ENCODE data around the gene SEC14L1.

Gene SEC14L1

GRCh38 chr17:77200711-77201110, 59.9 kb downstream of the SEC14L1 start:
- no peak for DNase-seq

GRCh38 chr17:77203436-77203835, 62.7 kb downstream of the SEC14L1 start:
- no peak for DNase-seq

GRCh38 chr17:77203846-77204245, 63.1 kb downstream of the SEC14L1 start:
- no peak for DNase-seq

GRCh38 chr17:77204536-77204935, 63.8 kb downstream of the SEC14L1 start:
- DNase-seq, result no peak

GRCh38 chr17:77205396-77206125, 64.8 kb downstream of the SEC14L1 start:
- DNase-seq, result no peak

GRCh38 chr17:77206158-77206956, 65.6 kb downstream of the SEC14L1 start:
- DNase-seq, result no peak

GRCh38 chr17:77207689-77208216, 67.0 kb downstream of the SEC14L1 start:
- DNase-seq, result no peak

- no peak for DNase-seq
Observed at GRCh38 chr17:77208217-77208808, 67.5 kb downstream of the SEC14L1 start.

GRCh38 chr17:77208856-77209255, 68.1 kb downstream of the SEC14L1 start:
- DNase-seq, result no peak

- no peak for DNase-seq
Observed at GRCh38 chr17:77209330-77209748, 68.6 kb downstream of the SEC14L1 start.

- DNase-seq, result no peak
Observed at GRCh38 chr17:77210331-77210730, 69.6 kb downstream of the SEC14L1 start.

GRCh38 chr17:77210946-77211541, 70.3 kb downstream of the SEC14L1 start:
- no peak for DNase-seq

GRCh38 chr17:77211681-77212080, 70.9 kb downstream of the SEC14L1 start:
- DNase-seq, result no peak

- no peak for DNase-seq
Observed at GRCh38 chr17:77212081-77212832, 71.5 kb downstream of the SEC14L1 start.

GRCh38 chr17:77212833-77213777, 72.3 kb downstream of the SEC14L1 start:
- DNase-seq, result no peak

- no peak for DNase-seq
Observed at GRCh38 chr17:77213778-77214132, 73.0 kb downstream of the SEC14L1 start.

- no peak for DNase-seq
Observed at GRCh38 chr17:77214328-77214727, 73.6 kb downstream of the SEC14L1 start.

GRCh38 chr17:77214743-77215142, 74.0 kb downstream of the SEC14L1 start:
- peak; percentile 10 for DNase-seq

- no peak for DNase-seq
Observed at GRCh38 chr17:77215281-77215680, 74.5 kb downstream of the SEC14L1 start.

GRCh38 chr17:77216486-77216885, 75.7 kb downstream of the SEC14L1 start:
- no peak for DNase-seq

- DNase-seq, result no peak
Observed at GRCh38 chr17:77217123-77217522, 76.4 kb downstream of the SEC14L1 start.
